ENCODE results near the gene CTXN2.

DNA sequence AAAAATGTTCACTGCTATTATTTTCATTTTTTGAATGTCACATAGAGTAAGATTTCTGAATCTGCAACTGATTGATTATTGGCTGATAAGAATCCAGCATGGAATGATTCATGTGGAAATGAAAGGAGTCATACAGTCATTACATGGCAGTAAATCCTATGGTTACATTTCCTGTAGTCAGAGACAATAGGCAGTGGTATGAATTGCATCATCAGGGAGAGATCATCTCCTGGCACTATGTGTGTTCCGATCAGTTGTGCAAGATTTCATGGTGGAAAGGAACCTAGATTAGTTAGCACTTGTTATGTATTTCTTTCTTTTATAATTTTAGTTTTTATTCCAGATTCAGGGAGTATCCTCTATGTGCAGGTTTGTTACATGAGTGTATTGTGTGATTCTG is 53.5 kb downstream of the CTXN2 start:
- TF ChIP-seq, protein P1, sequence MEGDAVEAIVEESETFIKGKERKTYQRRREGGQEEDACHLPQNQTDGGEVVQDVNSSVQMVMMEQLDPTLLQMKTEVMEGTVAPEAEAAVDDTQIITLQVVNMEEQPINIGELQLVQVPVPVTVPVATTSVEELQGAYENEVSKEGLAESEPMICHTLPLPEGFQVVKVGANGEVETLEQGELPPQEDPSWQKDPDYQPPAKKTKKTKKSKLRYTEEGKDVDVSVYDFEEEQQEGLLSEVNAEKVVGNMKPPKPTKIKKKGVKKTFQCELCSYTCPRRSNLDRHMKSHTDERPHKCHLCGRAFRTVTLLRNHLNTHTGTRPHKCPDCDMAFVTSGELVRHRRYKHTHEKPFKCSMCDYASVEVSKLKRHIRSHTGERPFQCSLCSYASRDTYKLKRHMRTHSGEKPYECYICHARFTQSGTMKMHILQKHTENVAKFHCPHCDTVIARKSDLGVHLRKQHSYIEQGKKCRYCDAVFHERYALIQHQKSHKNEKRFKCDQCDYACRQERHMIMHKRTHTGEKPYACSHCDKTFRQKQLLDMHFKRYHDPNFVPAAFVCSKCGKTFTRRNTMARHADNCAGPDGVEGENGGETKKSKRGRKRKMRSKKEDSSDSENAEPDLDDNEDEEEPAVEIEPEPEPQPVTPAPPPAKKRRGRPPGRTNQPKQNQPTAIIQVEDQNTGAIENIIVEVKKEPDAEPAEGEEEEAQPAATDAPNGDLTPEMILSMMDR (IDR thresholded peaks at IDR 0.05), result no peak
- TF ChIP-seq EZH2 (IDR thresholded peaks at IDR 0.05; ENCODE audit: borderline replicate concordance, insufficient read depth, low read depth, low read length, poor library complexity, severe bottlenecking), result no peak
